IgD-negative memory B cell (primary cell): ENCODE results near the gene GARRE1. TPM values are rescaled to one million over a fixed set of nuclear protein-coding genes. Genes with fewer than 3 reads are reported as not detected.

Source experiments
- H3K27ac Mint-ChIP-seq, 3 donors: one replicate each; pipeline ENCODE4 v1.8.0; 2020 to 2022; ENCODE audit warnings: mild to moderate bottlenecking in 3 of 3, mixed read lengths in 3 of 3, moderate library complexity in 1 of 3
- H3K27me3 Mint-ChIP-seq: one replicate; pipeline ENCODE4 v1.8.0; 2021; ENCODE audit warnings: mixed read lengths
- H3K36me3 Mint-ChIP-seq: one replicate; pipeline ENCODE4 v1.8.0; 2020; ENCODE audit warnings: mild to moderate bottlenecking, mixed read lengths
- H3K4me1 Mint-ChIP-seq, 3 donors: one replicate each; pipeline ENCODE4 v1.8.0; 2020 to 2022; ENCODE audit warnings: mixed read lengths in 3 of 3, mild to moderate bottlenecking in 1 of 3
- H3K4me3 Mint-ChIP-seq, 4 donors: one replicate each; pipeline ENCODE4 v1.8.0; 2020 to 2022; ENCODE audit warnings: mild to moderate bottlenecking in 4 of 4, mixed read lengths in 4 of 4, moderate library complexity in 3 of 4
- H3K9me3 Mint-ChIP-seq, 3 donors: one replicate each; pipeline ENCODE4 v1.8.0; 2020 to 2021; ENCODE audit warnings: mixed read lengths in 3 of 3, mild to moderate bottlenecking in 1 of 3
- polyA plus RNA-seq: library from polyadenylated mRNA; unstranded; fragments of 300-500 nt; fragmentation: Illumina TruSeq; gene quantifications from one replicate; pipeline ENCODE4 v1.2.3, GENCODE V29; 2021

The GARRE1 gene
- polyA plus RNA-seq, 1 donor from 2014 or later, result 8.6 TPM

DNA sequence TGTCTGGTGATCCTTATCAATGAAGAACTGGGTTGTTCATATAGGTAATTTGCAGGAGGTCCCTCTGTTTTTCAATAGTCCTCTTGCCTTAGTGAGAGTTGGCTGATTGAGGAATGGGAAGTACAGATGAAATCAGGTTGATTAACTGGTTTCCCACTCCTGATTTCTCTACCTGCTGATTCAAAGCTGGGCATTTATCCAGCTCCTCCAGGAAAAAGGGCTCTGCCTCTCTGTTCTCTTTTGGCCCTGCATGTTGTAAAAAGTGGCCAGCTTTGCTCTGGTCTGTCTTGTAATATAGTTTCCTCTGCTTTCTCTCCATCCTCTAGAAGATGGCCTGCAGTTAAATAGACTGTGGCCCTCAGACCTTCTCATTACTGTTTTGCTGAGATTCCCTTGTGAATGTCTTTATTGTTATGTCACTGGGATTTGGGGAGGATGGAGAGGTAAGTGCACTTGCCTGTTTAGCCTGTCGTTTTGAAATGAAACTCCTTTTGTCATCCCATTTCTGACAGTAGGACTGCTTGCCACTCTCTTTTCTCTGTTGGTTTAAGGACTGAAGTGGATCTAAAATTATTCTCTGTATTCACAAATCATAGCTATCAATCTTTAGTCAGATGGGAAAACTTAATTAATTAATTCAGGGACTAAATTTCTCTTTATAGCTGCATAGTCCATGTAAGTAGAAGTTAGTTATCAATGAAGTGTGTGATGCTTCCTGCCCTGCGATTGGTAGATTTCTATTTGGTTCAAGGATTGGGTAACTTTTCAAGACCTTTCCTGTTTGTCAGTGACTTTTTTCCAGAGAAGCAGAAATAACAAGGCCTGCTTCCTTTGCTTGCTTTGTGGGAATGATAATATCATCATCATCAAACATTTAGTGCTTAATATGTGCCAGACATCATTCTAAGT lies 28.5 kb downstream of the GARRE1 start:
- peak overlapping the region in 1 of 4 donors; percentile 23 for H3K4me3 Mint-ChIP-seq
- H3K9me3 Mint-ChIP-seq, result no peaks in the 10 kb centered on the region
- peaks cover 8 to 18% (median 14%) of the 10 kb centered on the region in 3 donors for H3K4me1 Mint-ChIP-seq
- no peaks in the 10 kb centered on the region for H3K27me3 Mint-ChIP-seq
- peaks cover 5% of the 10 kb centered on the region for H3K36me3 Mint-ChIP-seq
- H3K27ac Mint-ChIP-seq, result no peak overlapping the region

DNA sequence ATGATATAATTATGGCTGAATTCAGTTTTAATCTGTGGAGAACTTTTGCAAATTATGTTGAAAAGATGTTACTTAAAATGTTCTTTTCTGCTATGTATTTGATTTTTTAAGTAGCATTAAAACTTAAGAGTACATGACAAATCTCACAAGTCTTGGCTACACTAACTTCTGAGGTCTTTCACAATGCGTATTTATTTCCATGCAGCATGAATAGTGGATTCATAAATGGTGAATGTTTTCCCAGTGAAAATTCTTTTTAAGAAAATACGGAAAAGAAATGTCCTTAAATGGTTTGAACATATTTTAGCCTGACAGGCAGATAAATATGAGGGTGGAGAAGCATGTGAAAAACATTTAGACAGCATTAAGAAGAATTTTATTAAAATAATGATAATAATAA lies 30.2 kb downstream of the GARRE1 start:
- no peaks in the 10 kb centered on the region for H3K27me3 Mint-ChIP-seq
- no peaks in the 10 kb centered on the region for H3K9me3 Mint-ChIP-seq
- H3K27ac Mint-ChIP-seq, result no peak overlapping the region
- no peak overlapping the region for H3K4me3 Mint-ChIP-seq
- H3K4me1 Mint-ChIP-seq, result peaks cover 1 to 14% (median 11%) of the 10 kb centered on the region in 3 donors
- H3K36me3 Mint-ChIP-seq, result peaks cover 7% of the 10 kb centered on the region

DNA sequence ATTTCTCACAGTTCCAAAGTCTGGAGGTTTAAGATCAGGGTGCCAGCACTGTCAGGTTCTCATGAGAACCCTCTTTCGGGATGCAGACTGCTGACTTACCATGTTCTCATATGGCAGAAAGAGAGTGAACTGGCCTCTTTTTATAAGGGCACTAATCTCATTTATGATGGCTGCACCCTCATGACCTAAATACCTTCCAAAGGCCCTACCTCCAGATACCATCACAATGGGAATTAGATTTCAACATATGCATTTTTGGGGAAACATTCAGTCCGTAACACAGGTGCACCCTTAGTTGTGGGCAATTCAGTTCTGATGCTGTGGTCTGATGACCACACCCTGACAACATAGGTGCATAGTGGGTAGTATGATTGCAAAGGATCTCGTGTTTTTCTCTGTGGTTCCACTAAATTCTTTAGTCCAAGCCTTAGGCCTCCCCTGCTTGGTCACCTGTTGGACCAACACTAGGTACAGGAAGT lies 33.3 kb downstream of the GARRE1 start:
- Mint-ChIP-seq H3K27ac (no peak overlapping the region), H3K27me3 (no peaks in the 10 kb centered on the region), H3K4me1 (peaks cover 1 to 12% (median 8%) of the 10 kb centered on the region in 3 donors), H3K36me3 (peaks cover 9% of the 10 kb centered on the region), H3K4me3 (no peak overlapping the region), H3K9me3 (no peaks in the 10 kb centered on the region)

DNA sequence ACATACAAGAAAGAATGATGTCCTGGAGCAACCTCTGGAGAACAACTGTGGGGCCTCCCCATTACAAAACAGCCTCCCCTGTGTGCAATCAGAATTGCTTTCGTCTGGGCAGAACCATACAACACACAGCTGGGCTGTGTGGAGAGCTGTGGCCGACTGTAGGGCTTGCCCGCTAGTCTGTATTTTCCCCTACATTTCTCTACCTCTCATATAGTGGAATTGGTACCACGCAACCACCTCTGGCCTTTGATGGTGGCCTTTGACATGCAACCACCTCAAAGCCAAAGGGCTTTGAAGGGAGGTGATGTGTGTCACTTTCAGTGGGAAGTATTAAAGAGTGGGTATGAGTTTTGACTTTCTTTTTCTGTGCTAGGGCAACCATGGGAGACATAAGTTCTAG lies 34.0 kb downstream of the GARRE1 start:
- H3K9me3 Mint-ChIP-seq, result no peaks in the 10 kb centered on the region
- H3K4me3 Mint-ChIP-seq, result no peak overlapping the region
- H3K27ac Mint-ChIP-seq, result peak overlapping the region in 2 of 3 donors; percentile 50 to 73
- peaks cover 6% of the 10 kb centered on the region for H3K36me3 Mint-ChIP-seq
- H3K4me1 Mint-ChIP-seq, result peaks cover under 1 to 6% (median 1%) of the 10 kb centered on the region in 3 donors
- H3K27me3 Mint-ChIP-seq, result no peaks in the 10 kb centered on the region

DNA sequence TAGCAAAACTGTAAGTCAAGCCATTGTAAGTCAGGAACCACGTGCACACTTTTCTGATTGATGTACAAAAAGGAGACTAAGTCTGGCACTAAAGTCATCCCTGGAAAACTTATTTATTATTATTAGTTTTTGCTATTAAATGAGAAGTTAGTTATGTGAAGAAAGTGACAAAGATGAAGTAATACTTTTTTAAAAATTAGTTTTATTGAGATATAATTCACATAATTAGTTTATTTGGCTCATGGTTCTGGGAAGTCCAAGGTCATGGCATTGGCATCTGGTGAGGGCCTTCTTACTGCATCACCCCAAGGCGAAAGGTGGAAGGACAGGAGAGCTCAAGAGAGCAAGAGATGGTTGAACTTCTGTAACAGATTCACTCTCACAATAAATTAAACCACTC lies 36.9 kb downstream of the GARRE1 start:
- no peak overlapping the region for H3K27ac Mint-ChIP-seq
- peaks cover 0 to 5% (median 0%) of the 10 kb centered on the region in 3 donors for H3K4me1 Mint-ChIP-seq
- H3K4me3 Mint-ChIP-seq, result no peak overlapping the region
- H3K9me3 Mint-ChIP-seq, result no peaks in the 10 kb centered on the region
- peaks cover 5% of the 10 kb centered on the region for H3K36me3 Mint-ChIP-seq
- H3K27me3 Mint-ChIP-seq, result no peaks in the 10 kb centered on the region

DNA sequence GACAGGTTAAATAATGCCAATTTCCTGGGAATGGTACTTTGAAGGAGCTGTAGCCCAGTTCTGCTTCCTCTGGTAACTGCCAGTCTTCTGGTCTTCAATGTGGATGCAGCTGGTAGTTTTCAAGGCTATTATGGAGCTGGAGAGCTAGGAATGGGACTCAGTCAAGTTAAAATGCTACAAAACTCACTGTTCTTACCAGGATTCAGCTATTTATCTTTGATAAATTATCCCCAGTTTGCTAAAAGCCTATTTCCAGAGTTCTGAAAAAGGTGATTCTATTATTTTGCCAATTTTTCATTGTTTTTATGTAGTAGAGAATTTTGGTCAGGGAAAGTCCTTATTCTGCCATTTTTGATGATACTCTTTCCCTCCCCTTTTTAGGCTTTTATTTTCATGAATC lies 40.7 kb downstream of the GARRE1 start:
- H3K4me3 Mint-ChIP-seq, result peak overlapping the region in 1 of 4 donors; percentile 5
- peaks cover 3% of the 10 kb centered on the region for H3K36me3 Mint-ChIP-seq
- no peaks in the 10 kb centered on the region for H3K27me3 Mint-ChIP-seq
- H3K9me3 Mint-ChIP-seq, result no peaks in the 10 kb centered on the region
- peaks cover 0 to 5% (median 4%) of the 10 kb centered on the region in 3 donors for H3K4me1 Mint-ChIP-seq
- H3K27ac Mint-ChIP-seq, result peak overlapping the region in 1 of 3 donors; percentile 23

DNA sequence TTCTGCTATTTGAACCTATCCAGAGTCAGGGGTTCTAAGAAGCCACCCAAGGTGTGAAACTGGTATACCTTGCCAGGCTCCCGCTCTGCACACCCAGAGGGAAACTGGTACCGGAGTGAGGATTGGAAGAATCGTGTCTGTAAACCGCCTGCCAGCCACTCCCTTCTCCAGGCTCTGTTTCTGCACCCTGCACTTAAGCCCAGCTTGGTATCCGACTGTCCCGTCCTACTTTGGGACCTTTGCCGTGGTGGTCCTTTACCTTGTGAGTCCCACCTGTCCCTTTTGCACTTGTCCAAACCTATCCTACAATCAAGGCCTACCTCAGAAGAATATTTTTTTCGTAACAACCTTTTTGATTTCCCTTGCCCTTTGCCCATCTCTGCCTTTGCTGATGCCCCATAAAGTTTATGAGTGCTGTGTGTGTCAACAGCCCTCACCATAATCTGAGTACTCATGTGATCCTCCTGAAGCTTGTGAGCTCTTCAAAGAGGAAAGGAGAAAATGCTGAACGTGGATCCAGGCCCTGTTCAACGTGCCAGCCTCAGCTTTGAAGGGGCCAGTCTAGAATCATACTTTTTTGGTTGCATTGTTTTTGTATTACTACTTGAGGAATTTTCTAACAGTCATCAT lies 44.7 kb downstream of the GARRE1 start:
- no peaks in the 10 kb centered on the region for H3K9me3 Mint-ChIP-seq
- peaks cover 2% of the 10 kb centered on the region for H3K36me3 Mint-ChIP-seq
- H3K27ac Mint-ChIP-seq, result peak overlapping the region in 1 of 3 donors; percentile 75
- no peak overlapping the region for H3K4me3 Mint-ChIP-seq
- peaks cover 0 to 5% (median 4%) of the 10 kb centered on the region in 3 donors for H3K4me1 Mint-ChIP-seq
- H3K27me3 Mint-ChIP-seq, result no peaks in the 10 kb centered on the region

DNA sequence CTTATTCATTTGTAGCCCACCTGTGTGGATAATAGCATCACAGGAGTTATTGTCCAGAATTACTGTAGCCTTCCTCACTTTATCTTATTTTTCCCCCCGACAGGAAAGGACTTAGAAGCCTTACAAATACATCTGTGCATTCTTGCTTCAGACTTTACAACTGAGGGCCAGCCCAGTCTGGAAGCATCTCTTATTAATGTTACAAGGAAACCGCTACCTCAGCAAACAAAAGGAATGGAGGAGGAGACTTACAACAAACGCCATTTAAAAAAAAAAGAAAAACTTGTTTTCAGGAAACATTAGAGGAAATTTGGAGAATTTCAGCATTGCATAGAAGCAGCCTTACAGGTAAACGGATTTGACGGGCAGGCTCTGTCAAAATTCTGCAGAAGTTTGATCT lies 45.2 kb downstream of the GARRE1 start:
- Mint-ChIP-seq H3K4me3 (no peak overlapping the region), H3K27me3 (no peaks in the 10 kb centered on the region), H3K4me1 (peaks cover 0 to 5% (median 4%) of the 10 kb centered on the region in 3 donors), H3K27ac (peak overlapping the region in 2 of 3 donors; percentile 71 to 75), H3K36me3 (peaks cover 2% of the 10 kb centered on the region), H3K9me3 (no peaks in the 10 kb centered on the region)

DNA sequence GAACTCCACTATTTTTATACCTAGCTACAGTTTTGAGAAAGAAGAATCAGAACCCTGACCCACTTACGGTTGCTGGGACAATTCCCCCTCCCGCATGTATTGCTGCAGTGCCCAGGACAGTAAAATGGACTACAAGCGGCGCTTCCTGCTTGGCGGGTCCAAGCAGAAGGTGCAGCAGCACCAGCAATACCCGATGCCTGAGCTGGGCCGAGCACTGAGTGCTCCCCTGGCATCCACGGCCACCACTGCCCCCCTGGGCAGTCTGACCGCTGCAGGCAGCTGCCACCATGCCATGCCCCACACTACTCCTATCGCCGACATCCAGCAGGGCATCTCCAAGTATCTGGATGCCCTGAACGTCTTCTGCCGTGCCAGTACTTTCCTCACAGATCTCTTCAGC lies 46.0 kb downstream of the GARRE1 start:
- H3K9me3 Mint-ChIP-seq, result no peaks in the 10 kb centered on the region
- H3K4me1 Mint-ChIP-seq, result peaks cover 0 to 8% (median 4%) of the 10 kb centered on the region in 3 donors
- H3K4me3 Mint-ChIP-seq, result no peak overlapping the region
- peaks cover 2% of the 10 kb centered on the region for H3K36me3 Mint-ChIP-seq
- H3K27me3 Mint-ChIP-seq, result no peaks in the 10 kb centered on the region
- peak overlapping the region in 1 of 3 donors; percentile 55 for H3K27ac Mint-ChIP-seq

DNA sequence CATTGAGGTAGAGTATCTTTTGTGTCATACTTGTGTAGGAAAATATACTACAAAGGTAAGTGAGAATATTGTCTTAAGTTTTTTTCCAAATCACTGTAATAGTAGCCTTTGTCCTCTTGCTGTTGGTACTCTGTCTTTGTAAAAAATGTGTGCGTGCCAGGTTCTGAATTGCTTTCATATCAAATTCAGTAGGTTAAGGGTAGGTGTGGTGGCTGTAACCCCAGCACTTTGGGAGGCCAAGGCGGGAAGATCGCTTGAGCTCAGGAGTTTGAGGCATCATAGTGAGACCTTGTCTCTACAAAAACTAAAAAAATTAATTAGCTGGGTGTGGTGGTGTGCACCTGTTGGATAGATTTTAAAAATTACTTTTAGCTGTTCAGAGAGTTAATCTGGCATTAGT lies 46.6 kb downstream of the GARRE1 start:
- Mint-ChIP-seq H3K9me3 (no peaks in the 10 kb centered on the region), H3K4me1 (peaks cover 0 to 8% (median 7%) of the 10 kb centered on the region in 3 donors), H3K4me3 (no peak overlapping the region), H3K36me3 (peaks cover 2% of the 10 kb centered on the region), H3K27me3 (no peaks in the 10 kb centered on the region), H3K27ac (no peak overlapping the region)

Other genes starting within 250 kb of the GARRE1 start
- 154 TPM for gene LSM14A, start 82.0 kb upstream of the GARRE1 start, polyA plus RNA-seq
- gene GPI, start 110.6 kb downstream of the GARRE1 start, polyA plus RNA-seq, result 139 TPM
- 18.6 TPM for gene PDCD2L, start 149.8 kb downstream of the GARRE1 start, polyA plus RNA-seq
- 65.1 TPM for gene UBA2, start 173.8 kb downstream of the GARRE1 start, polyA plus RNA-seq
- not detected for gene WTIP, start 227.2 kb downstream of the GARRE1 start, polyA plus RNA-seq